B cell (primary cell): ENCODE data around the gene MPND. TPM values are rescaled to one million over a fixed set of nuclear protein-coding genes. Genes with fewer than 3 reads are reported as not detected.
A peak's percentile ranks its signal among the peaks of the same experiment; 100 is the strongest.

Experiments used
- ATAC-seq: fragments of 200-7000 bp; cut with Tn5 transposase; one replicate; pipeline ENCODE4 v1.10.0; 2021; ENCODE audit warnings: low read depth, mild to moderate bottlenecking, moderate number of reproducible peaks, moderate library complexity
- CTCF ChIA-PET: fragments of 350-600 bp; sonication (Branson Sonifier 250); formaldehyde crosslinking; loops from one replicate; lab custom pipeline; 2021; ENCODE audit warnings: antibody characterized with exemption, inconsistent platforms; lab: Charles Lee
- POLR2A ChIA-PET: fragments of 350-600 bp; sonication (Branson Sonifier 250); formaldehyde crosslinking; loops from one replicate; lab custom pipeline; 2021; ENCODE audit warnings: antibody characterized with exemption; lab: Charles Lee
- DNase-seq: peaks from one replicate; pipeline ENCODE4 v3.0.0; 2013
- H2AFZ ChIP-seq: 2 replicates; pipeline ENCODE4 v1.6.1; 2012; ENCODE audit warnings: mild to moderate bottlenecking, low read depth, low read length; ENCODE audit not compliant: insufficient read depth, poor library complexity, severe bottlenecking
- H3K27ac ChIP-seq, 2 donors: 1 replicate in 1 of 2; 2 replicates in 1 of 2; pipeline ENCODE4 v1.5.1; 2012 to 2013; ENCODE audit warnings: low read length in 2 of 2, mild to moderate bottlenecking in 2 of 2, moderate library complexity in 1 of 2
- H3K27me3 ChIP-seq, 4 experiments: fragments of 200-600 bp in 1 of 4; sonication (generic) in 1 of 4; replicated peaks in 1 of 4; 1 replicate in 2 of 4; 2 replicates in 2 of 4; pipeline versions ENCODE4 v1.6.1 to v1.7.0; 2013 to 2016; ENCODE audit warnings: low read length in 3 of 4, mild to moderate bottlenecking in 2 of 4, mixed read lengths in 1 of 4, moderate library complexity in 1 of 4; ENCODE audit not compliant: insufficient read depth in 4 of 4, control insufficient read depth in 3 of 4; ENCODE audit errors: control extremely low read depth in 1 of 4
- H3K36me3 ChIP-seq, 2 experiments: replicated peaks in 1 of 2; 1 replicate in 1 of 2; 2 replicates in 1 of 2; pipeline versions ENCODE4 v1.6.1 to v1.7.1; 2013; ENCODE audit warnings: low read length in 1 of 2; ENCODE audit not compliant: insufficient read depth in 2 of 2, control insufficient read depth in 1 of 2; ENCODE audit errors: control extremely low read depth in 1 of 2, extremely low read depth in 1 of 2
- H3K4me1 ChIP-seq, 2 donors: fragments of 200-600 bp in 1 of 2; sonication (generic) in 1 of 2; 1 replicate in 1 of 2; 2 replicates in 1 of 2; pipeline versions ENCODE4 v1.5.1 to v1.6.1; 2013 to 2017; ENCODE audit warnings: low read length in 2 of 2; ENCODE audit not compliant: control insufficient read depth in 2 of 2, insufficient read depth in 2 of 2
- H3K4me2 ChIP-seq: replicated peaks from 2 replicates; pipeline ENCODE3; 2012; ENCODE audit warnings: mild to moderate bottlenecking, low read depth, low read length; ENCODE audit not compliant: poor library complexity, severe bottlenecking
- H3K4me3 ChIP-seq, 5 experiments: fragments of 200-600 bp in 1 of 5; sonication (generic) in 1 of 5; 1 replicate in 3 of 5; 2 replicates in 2 of 5; pipeline versions ENCODE4 v1.5.1 to v1.7.0; 2011 to 2016; ENCODE audit warnings: low read length in 4 of 5, mild to moderate bottlenecking in 4 of 5, low read depth in 2 of 5, control low read depth in 1 of 5, moderate library complexity in 1 of 5; ENCODE audit not compliant: insufficient read depth in 1 of 5; ENCODE audit errors: control extremely low read depth in 1 of 5, extremely low read depth in 1 of 5
- H3K79me2 ChIP-seq: fragments of 200-600 bp; sonication (generic); one replicate; pipeline ENCODE4 v1.6.0; 2016; ENCODE audit warnings: low read length; ENCODE audit not compliant: control insufficient read depth, insufficient read depth
- H3K9ac ChIP-seq: fragments of 200-600 bp; sonication (generic); 2 replicates; pipeline ENCODE4 v1.6.1; 2017; ENCODE audit warnings: mild to moderate bottlenecking, low read length, moderate library complexity
- H3K9me3 ChIP-seq, 3 donors: one replicate each; pipeline versions ENCODE4 v1.6.1 to v1.7.1; 2013; ENCODE audit warnings: low read length in 2 of 3; ENCODE audit not compliant: control insufficient read depth in 2 of 3, insufficient read depth in 1 of 3; ENCODE audit errors: control extremely low read depth in 1 of 3
- H4K20me1 ChIP-seq: 2 replicates; pipeline ENCODE4 v1.6.0; 2012; ENCODE audit warnings: mild to moderate bottlenecking, low read length; ENCODE audit not compliant: insufficient read depth, control insufficient read depth, poor library complexity, severe bottlenecking
- H3K27ac Mint-ChIP-seq: one replicate; pipeline ENCODE4 v1.8.0; 2021; ENCODE audit warnings: mixed read lengths
- H3K27me3 Mint-ChIP-seq: one replicate; pipeline ENCODE4 v1.8.0; 2021; ENCODE audit warnings: mixed read lengths
- H3K4me1 Mint-ChIP-seq: one replicate; pipeline ENCODE4 v1.8.0; 2021; ENCODE audit warnings: mixed read lengths
- H3K4me3 Mint-ChIP-seq: one replicate; pipeline ENCODE4 v1.8.0; 2021; ENCODE audit warnings: mixed read lengths
- H3K9me3 Mint-ChIP-seq: one replicate; pipeline ENCODE4 v1.8.0; 2022; ENCODE audit warnings: mixed read lengths; ENCODE audit not compliant: insufficient read depth
- CTCF ChIP-seq: fragments of 200-600 bp; IDR thresholded peaks from one replicate; pipeline ENCODE4 v1.8.0; 2022; ENCODE audit warnings: antibody characterized with exemption, mild to moderate bottlenecking
- EZH2 ChIP-seq: IDR thresholded peaks from 2 replicates; pipeline ENCODE4 v1.6.1; 2012; ENCODE audit warnings: borderline replicate concordance, low read depth, mild to moderate bottlenecking, moderate library complexity, low read length; ENCODE audit not compliant: insufficient read depth, poor library complexity, severe bottlenecking
- WGBS: methylation state at CpG from one replicate; pipeline ENCODE4 v1.1.5; 2013; ENCODE audit warnings: missing lambda C conversion rate; ENCODE audit not compliant: insufficient coverage; 5-methylcytosine and 5-hydroxymethylcytosine counted together
- intact Hi-C: fragments of 100-400 bp; cut with micrococcal nuclease; formaldehyde crosslinking; loops from one replicate; pipeline ENCODE4 v1.10.0; 2022
- polyA plus RNA-seq: library from polyadenylated mRNA; depleted of rRNA; stranded (reverse); fragments of >200 nt; gene quantifications from 2 replicates; pipeline ENCODE4 v1.2.3, GENCODE V29; 2012
- total RNA-seq, 2 donors: library from RNA; stranded (reverse); fragments of 120-200 nt in 1 of 2; gene quantifications; 1 replicate in 1 of 2; 2 replicates in 1 of 2; pipeline versions ENCODE4 v1.2.3 to v1.2.4, GENCODE V29; 2013 to 2022

The MPND gene
- total and polyA plus RNA-seq, 2 donors (not counting 1 experiment from before 2014, with no cell fraction given): 14.5 to 25.6 TPM

GRCh38 chr19:4372165-4373012, 29.0 kb downstream of the MPND start:
- H4K20me1 ChIP-seq: peaks cover 73% of the 10 kb centered on the region
- Mint-ChIP-seq H3K4me1 (peaks cover 85% of the 10 kb centered on the region), H3K27me3 (no peaks in the 10 kb centered on the region), H3K9me3 (no peaks in the 10 kb centered on the region), H3K27ac (peak overlapping the region; percentile 61), H3K4me3 (peak overlapping the region; percentile 23)
- POLR2A ChIA-PET: no interaction called here
- intact Hi-C loops: no loop called here
- CTCF ChIA-PET: no interaction called here
- peaks cover 68% of the 10 kb centered on the region for H3K79me2 ChIP-seq
- no peak overlapping the region for H2AFZ ChIP-seq
- H3K9ac ChIP-seq: no peak overlapping the region
- H3K27me3 ChIP-seq: no peaks in the 10 kb centered on the region
- H3K36me3 ChIP-seq: peaks cover 0 to 9% of the 10 kb centered on the region in 2 experiments
- TF ChIP-seq CTCF: no peak
- peaks cover 94 to 100% of the 10 kb centered on the region in 2 donors for H3K4me1 ChIP-seq
- 92% methylated on average over 21 of the region's 22 CpGs for WGBS
- H3K4me3 ChIP-seq: no peak overlapping the region
- peak overlapping the region; percentile 84 to 95 for H3K27ac ChIP-seq
- H3K9me3 ChIP-seq: peaks cover 0 to 3% (median 0%) of the 10 kb centered on the region in 3 donors
- ATAC-seq (no peak), DNase-seq (no peak)
- peak overlapping the region; percentile 96 for H3K4me2 ChIP-seq

- no peak overlapping the region for H3K9ac ChIP-seq
- H3K9me3 Mint-ChIP-seq: no peaks in the 10 kb centered on the region
- H3K4me3 Mint-ChIP-seq: no peak overlapping the region
- H3K27ac ChIP-seq: peak overlapping the region in 1 of 2 donors; percentile 36
- H4K20me1 ChIP-seq: peaks cover 79% of the 10 kb centered on the region
- H3K9me3 ChIP-seq: peaks cover 0 to 3% (median 0%) of the 10 kb centered on the region in 3 donors
- no peaks in the 10 kb centered on the region for H3K27me3 Mint-ChIP-seq
- H2AFZ ChIP-seq: no peak overlapping the region
- DNase-seq (no peak), ATAC-seq (no peak)
- H3K79me2 ChIP-seq: peaks cover 74% of the 10 kb centered on the region
- WGBS: 87% methylated on average over 8 of the region's 8 CpGs
- H3K27me3 ChIP-seq: no peaks in the 10 kb centered on the region
- CTCF ChIA-PET: no interaction called here
- TF ChIP-seq EZH2: no peak
- no peak for TF ChIP-seq CTCF
- peak overlapping the region; percentile 96 for H3K4me2 ChIP-seq
- H3K27ac Mint-ChIP-seq: peak overlapping the region; percentile 61
- peaks cover 88% of the 10 kb centered on the region for H3K4me1 Mint-ChIP-seq
- H3K4me1 ChIP-seq: peaks cover 99 to 100% of the 10 kb centered on the region in 2 donors
- H3K36me3 ChIP-seq: peaks cover 0 to 9% of the 10 kb centered on the region in 2 experiments
- intact Hi-C loops: no loop called here
- no peak overlapping the region for H3K4me3 ChIP-seq
- POLR2A ChIA-PET: no interaction called here
Measured at GRCh38 chr19:4373013-4373367, 29.6 kb downstream of the MPND start.
